AG04449 (cell line): ENCODE measurements around the gene WNT5A.

Source experiments
- CTCF ChIA-PET: fragments of 350-600 bp; formaldehyde crosslinking; extraction: SDS; loops from one replicate; lab custom pipeline; 2021; ENCODE audit warnings: antibody characterized with exemption; lab: Yijun Ruan, JAX
- POLR2A ChIA-PET: fragments of 400-600, 350-600 bp; formaldehyde crosslinking; extraction: SDS; loops from one replicate; lab custom pipeline; 2020; ENCODE audit warnings: antibody characterized with exemption, inconsistent platforms; lab: Yijun Ruan, JAX
- DNase-seq: peaks from one replicate; pipeline ENCODE4 v3.0.0-alpha.2; 2010; ENCODE audit warnings: low read depth, low spot score
- H3K4me3 ChIP-seq: 2 replicates; pipeline ENCODE4 v1.5.1; 2011; ENCODE audit warnings: low read depth, mild to moderate bottlenecking, control low read depth, low read length
- CTCF ChIP-seq: IDR thresholded peaks from one replicate; pipeline ENCODE4 v1.5.1; 2011; ENCODE audit warnings: mild to moderate bottlenecking, moderate library complexity, low read length, control low read depth, inconsistent platforms; ENCODE audit not compliant: insufficient read depth; ENCODE audit errors: missing control alignments

The WNT5A gene

GRCh38 chr3:55525436-55525835, 38.3 kb upstream of the WNT5A start:
- H3K4me3 ChIP-seq, result no peak overlapping the region
- ChIA-PET POLR2A (interaction anchor here (0.6 kb wide), 1 partner anchor 193 kb away, joined by 4 read pairs; no protein-coding TSS in a partner anchor), CTCF (interaction anchor here (2.1 kb wide), 1 partner anchor 13 kb away, joined by 6 read pairs; no protein-coding TSS in a partner anchor)
- no peak for DNase-seq
- no peak for TF ChIP-seq CTCF

GRCh38 chr3:55524565-55525244, 37.6 kb upstream of the WNT5A start:
- peak; percentile 4 for DNase-seq
- ChIA-PET CTCF (interaction anchor here (0.7 to 2.1 kb wide), 3 partner anchors 12 to 187 kb away, joined by 3 to 6 read pairs (median 3); no protein-coding TSS in a partner anchor), POLR2A (interaction anchor here (0.6 to 0.9 kb wide), 2 partner anchors 12 to 193 kb away, joined by 3 to 4 read pairs; no protein-coding TSS in a partner anchor)
- TF ChIP-seq CTCF, result no peak
- H3K4me3 ChIP-seq, result no peak overlapping the region

- CTCF ChIA-PET, result interaction anchor here (2.1 kb wide), 1 partner anchor 11 kb away, joined by 6 read pairs; no protein-coding TSS in a partner anchor
- DNase-seq, result no peak
- POLR2A ChIA-PET, result interaction anchor here (0.9 kb wide), 1 partner anchor 11 kb away, joined by 3 read pairs; no protein-coding TSS in a partner anchor
- no peak for TF ChIP-seq CTCF
- no peak overlapping the region for H3K4me3 ChIP-seq
Observed at GRCh38 chr3:55523471-55523870, 36.4 kb upstream of the WNT5A start.

- CTCF ChIA-PET, result interaction anchor here (1.3 kb wide), 1 partner anchor 17 kb away, joined by 3 read pairs; no protein-coding TSS in a partner anchor
- H3K4me3 ChIP-seq, result no peak overlapping the region
- TF ChIP-seq CTCF, result no peak
- peak; percentile 29 for DNase-seq
- POLR2A ChIA-PET, result no interaction called here
Observed at GRCh38 chr3:55521738-55522421, 34.8 kb upstream of the WNT5A start.

- H3K4me3 ChIP-seq, result no peak overlapping the region
- no peak for DNase-seq
- no peak for TF ChIP-seq CTCF
- ChIA-PET POLR2A (no interaction called here), CTCF (interaction anchor here (1.3 kb wide), 1 partner anchor 16 kb away, joined by 3 read pairs; no protein-coding TSS in a partner anchor)
Observed at GRCh38 chr3:55521064-55521737, 34.1 kb upstream of the WNT5A start.
